LNCaP clone FGC (cell line): ENCODE measurements around the gene TTC19.

Experiments
- DNase-seq: peaks from one replicate; pipeline ENCODE4 v3.0.0-alpha.2; 2011; ENCODE audit warnings: low read depth
- H3K4me3 ChIP-seq: 2 replicates; pipeline ENCODE4 v1.5.1; 2011; ENCODE audit warnings: mild to moderate bottlenecking, low read depth, low read length, control low read depth
- CTCF ChIP-seq: IDR thresholded peaks from 2 replicates; pipeline ENCODE4 v1.5.1; 2012; ENCODE audit warnings: mild to moderate bottlenecking; ENCODE audit not compliant: control insufficient read depth, insufficient read depth; ENCODE audit errors: extremely low read depth

The TTC19 gene

GRCh38 chr17:16026895-16027294 lies 27.3 kb downstream of the TTC19 start:
- no peak overlapping the region for H3K4me3 ChIP-seq
- DNase-seq = no peak
- TF ChIP-seq CTCF = no peak

DNA sequence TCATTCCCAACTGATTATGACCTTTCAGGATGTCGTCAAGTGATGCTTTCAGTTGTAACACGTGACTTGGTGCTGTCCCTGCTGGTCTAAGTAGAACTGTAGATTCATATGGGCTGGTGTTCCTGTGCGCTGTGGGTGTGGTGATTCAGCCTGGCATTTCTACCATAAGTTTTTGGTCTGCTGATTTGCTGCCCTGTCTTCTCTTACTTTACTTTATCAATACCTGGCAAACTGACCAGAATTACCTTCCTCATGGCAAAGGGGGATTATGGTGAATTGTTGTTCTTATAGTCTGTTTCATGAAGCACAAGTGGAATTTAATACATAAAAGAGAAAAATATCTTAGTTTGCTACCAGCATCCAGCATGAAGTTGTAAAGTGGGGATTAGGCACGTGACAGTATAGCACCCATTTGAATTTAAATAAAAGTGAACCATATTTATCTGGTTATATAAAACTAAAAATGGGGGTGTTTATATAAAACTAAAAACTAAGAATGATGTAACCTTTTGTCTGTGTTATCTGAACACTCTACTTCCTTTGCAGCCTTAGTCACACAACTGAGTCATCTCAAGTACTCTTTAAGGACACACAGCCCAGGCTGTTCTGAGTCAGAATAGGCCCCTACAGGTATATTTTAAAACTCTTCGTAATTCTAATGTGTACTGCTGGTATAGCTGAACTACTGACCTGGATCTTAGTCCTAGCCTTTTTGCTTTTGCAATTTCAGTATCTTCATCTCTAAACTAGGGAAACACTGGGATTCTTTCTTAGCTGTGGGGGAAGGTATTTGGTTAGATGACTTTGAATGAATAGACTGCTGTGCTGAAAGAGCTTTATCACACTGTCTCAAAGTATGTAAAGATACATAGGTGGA lies 28.3 kb downstream of the TTC19 start:
- TF ChIP-seq CTCF = no peak
- no peak for DNase-seq
- H3K4me3 ChIP-seq = no peak overlapping the region

- H3K4me3 ChIP-seq = no peak overlapping the region
- TF ChIP-seq CTCF = no peak
- DNase-seq = no peak
These were observed 34.2 kb downstream of the TTC19 start for GRCh38 chr17:16033729-16034349.

- no peak for TF ChIP-seq CTCF
- no peak overlapping the region for H3K4me3 ChIP-seq
- DNase-seq = no peak
These were observed 36.6 kb downstream of the TTC19 start for GRCh38 chr17:16036261-16036660.

- TF ChIP-seq CTCF = no peak
- no peak for DNase-seq
- no peak overlapping the region for H3K4me3 ChIP-seq
These were observed 38.0 kb downstream of the TTC19 start for GRCh38 chr17:16037636-16038035.

GRCh38 chr17:16040710-16041251 lies 41.2 kb downstream of the TTC19 start:
- TF ChIP-seq CTCF = no peak
- peak; percentile 34 for DNase-seq
- H3K4me3 ChIP-seq = no peak overlapping the region
